HG03066 (cell line): Measurements from ENCODE around the gene RAB25.
A peak's percentile ranks its signal among the peaks of the same experiment; 100 is the strongest.
"Not testable (repeated sequence)": the region's sequence is repeated elsewhere in the genome, so short reads cannot be mapped to it uniquely, and the experiment has no call there.

Experiments used
- ATAC-seq: cut with Tn5 transposase; IDR thresholded peaks from one replicate; pipeline ENCODE4 v1.9.1; 2021; ENCODE audit warnings: low read depth; ENCODE audit not compliant: unreplicated experiment

Gene RAB25

DNA sequence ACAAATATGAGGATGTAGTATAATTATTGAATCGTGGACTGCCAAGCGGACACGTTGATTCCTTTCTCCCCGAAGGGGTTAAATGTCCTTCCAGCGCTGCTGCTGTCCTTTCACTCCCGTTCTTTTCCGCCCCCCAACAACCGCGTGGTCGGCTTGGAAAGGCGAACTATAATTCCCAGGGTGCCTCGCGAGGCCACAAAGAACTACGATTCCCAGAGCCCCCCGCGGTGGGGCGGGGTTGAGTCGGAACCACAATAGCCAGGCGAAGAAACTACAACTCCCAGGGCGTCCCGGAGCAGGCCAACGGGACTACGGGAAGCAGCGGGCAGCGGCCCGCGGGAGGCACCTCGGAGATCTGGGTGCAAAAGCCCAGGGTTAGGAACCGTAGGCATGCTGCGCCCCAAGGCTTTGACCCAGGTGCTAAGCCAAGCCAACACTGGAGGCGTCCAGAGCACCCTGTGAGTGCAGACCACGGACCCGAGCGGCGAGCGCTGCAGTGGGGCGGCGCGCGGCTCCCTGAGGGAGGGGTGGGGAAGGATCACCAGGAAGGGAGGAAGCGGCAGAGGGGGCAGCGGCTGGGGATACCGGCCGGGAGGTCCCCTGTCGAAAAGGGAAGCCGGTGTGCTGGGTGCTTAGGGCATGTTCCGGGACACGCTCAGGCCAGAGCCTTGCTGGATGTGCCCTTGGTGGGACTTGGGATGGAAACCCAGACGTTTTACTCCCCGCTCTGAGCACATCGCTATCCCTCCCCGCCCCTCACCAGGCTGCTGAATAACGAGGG lies 6.3 kb upstream of the RAB25 start, which contains the start of gene LAMTOR2:
LAMTOR2 (plus strand) TSS at position 283 of the 781 bp plus-strand sequence; CDS start at position 391, 108 bp downstream.
- peak; percentile 80 for ATAC-seq

DNA sequence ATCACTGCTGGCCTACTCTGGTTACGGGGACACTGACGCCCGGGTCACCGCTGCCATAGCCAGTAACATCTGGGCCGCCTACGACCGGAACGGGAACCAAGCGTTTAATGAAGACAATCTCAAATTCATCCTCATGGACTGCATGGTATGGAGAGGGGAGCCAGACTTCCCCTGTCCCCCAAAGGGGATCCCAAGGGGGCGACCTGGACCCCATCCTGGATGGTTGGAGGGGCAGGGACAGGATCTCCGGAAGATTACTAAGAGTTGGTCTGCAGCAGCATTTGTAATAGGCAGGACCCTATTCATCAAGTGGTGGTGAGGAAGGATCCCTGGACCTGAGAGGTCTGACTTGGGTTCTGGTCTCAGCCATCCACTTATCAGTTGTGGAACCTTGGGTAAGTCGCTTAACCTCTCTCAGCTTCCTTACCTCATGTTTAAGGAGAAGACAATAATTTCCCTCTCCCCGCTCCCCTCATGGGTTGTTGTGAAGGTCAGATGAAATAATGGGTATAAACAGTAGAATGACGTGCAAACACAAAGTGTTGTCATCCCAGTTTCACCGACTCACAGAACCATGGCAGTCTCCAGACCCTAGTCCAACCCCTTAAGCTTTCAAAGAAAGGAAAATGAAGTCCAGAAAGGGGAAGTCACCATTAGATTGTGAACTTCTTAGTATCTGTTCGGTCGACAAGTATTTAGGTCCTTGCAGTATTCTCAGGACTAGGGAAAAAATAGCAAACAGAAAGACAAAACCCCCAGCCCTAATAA lies 5.5 kb upstream of the RAB25 start:
- ATAC-seq: no peak

DNA sequence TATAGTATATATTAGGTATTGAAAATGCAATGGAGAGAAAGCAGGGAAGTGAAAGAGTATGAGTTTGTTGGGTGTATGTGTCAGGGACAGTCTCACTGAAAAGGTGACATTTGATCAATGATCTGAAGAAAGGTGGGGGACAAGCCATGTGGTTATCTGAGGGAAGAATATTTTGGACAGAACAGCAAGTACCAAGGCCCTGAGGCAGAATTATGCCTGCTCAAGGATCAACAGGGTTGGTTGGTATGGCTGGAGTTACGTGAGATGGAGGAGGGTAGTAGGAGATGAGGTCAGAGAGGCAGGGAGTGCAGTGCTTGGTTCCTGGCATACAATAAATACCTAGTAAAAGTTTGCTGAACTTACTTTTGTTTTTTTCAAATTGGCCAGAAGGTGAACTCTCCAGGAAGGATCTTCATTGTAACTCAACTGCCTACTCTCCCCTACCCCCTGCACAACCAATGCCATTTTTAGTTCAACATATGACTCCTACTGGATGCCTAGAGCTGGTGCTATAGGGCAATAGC lies 4.6 kb upstream of the RAB25 start:
- ATAC-seq: no peak

DNA sequence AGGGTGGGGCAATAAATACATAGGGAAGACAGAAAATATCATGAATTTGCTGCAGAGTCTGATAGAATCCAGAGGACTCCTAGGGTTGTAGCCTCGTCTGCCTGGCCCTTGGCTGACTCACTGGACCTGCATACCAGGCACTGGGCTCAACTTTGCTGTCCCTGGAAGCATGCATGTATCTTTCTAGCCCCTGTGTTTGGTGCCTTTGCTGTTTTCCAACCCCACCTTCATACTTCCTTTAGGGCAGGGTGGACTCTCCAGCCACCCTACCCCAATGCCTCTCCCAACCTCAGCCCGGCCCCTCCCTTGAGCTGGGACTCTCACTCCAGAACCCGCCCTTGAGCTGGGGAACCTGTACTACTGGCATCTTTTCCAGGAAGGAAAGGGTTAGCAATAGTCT lies 1.2 kb downstream of the RAB25 start:
- ATAC-seq: no peak

DNA sequence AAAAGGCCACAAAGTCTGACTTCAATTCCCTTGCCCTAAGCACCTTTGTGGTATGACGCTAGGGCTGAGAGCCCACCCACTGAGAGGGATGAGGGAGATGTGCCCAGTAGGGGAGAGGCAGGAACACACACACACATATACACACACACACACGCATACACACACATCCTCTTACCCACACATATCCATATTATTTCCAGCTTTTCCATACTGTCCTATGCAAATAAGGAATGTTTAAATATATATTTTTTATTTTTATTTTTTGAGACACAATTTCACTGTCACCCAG lies 3.0 kb downstream of the RAB25 start:
- no peak for ATAC-seq

DNA sequence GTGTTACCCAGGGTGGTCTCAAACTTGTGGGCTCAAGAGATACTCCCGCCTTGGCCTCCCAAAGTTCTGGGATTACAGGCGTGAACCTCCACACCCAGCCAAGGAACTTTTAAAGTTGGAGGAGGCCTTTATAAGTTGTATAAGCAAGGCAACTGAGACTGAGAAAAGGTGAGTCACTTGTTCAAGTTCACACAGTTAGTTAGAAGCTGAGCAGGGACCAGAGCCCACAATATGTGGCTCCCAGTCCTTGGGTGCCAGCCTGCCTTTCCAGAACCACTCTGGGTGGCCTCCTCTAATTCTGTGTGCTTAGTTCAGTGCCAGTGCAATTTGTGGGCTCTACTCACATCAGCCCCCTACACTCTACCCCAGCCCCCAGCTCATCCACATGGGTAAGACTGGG lies 3.7 kb downstream of the RAB25 start:
- no peak for ATAC-seq

DNA sequence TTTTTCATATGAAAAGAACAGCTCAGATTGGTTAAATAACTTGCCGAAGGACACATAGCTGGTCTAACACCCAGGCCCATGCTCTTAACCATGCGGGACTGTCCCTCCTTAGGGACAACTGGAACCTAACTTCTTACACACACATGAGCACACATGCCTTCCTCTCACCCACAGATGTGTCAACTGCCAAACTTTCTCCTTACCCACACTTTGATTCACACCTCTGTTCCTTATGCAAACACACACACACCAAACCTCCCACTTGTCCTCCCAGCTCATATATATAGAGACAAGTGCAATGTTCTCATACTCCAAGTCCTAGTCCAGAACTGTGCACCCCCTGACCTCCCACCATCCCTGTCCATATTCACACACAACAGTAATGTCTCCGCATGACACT lies 4.3 kb downstream of the RAB25 start:
- no peak for ATAC-seq

DNA sequence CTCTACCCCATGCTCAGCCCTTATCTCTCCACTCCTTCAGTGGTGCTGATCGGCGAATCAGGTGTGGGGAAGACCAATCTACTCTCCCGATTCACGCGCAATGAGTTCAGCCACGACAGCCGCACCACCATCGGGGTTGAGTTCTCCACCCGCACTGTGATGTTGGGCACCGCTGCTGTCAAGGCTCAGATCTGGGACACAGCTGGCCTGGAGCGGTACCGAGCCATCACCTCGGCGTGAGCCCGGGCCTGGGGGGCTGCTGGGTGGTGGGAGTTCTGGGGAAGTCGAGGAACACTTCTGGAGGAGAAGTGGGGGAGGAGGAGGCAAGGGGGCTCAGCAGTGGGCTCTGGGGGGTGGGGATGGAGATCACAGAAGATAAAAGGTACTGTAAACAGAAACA lies 4.9 kb downstream of the RAB25 start:
- no peak for ATAC-seq

DNA sequence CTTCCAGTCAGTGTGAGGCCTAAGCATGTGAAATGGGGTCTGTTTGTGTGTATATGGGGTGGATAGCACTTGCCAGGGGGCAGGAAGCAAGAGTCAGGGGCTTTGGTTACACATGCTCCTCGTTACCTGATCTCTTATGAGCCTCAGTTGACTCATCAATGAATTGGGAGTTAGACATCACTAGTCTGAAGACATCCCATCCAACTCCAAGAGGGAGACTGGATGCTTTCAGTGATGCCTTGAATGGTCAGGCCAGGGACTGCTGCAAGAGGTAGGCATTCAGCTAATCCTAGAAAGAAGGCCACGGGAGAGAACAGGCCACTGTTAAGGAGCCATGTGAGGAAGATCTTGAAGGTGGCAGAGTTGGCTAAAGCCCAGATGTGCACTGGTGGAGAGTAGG lies 6.3 kb downstream of the RAB25 start:
- no peak for ATAC-seq

DNA sequence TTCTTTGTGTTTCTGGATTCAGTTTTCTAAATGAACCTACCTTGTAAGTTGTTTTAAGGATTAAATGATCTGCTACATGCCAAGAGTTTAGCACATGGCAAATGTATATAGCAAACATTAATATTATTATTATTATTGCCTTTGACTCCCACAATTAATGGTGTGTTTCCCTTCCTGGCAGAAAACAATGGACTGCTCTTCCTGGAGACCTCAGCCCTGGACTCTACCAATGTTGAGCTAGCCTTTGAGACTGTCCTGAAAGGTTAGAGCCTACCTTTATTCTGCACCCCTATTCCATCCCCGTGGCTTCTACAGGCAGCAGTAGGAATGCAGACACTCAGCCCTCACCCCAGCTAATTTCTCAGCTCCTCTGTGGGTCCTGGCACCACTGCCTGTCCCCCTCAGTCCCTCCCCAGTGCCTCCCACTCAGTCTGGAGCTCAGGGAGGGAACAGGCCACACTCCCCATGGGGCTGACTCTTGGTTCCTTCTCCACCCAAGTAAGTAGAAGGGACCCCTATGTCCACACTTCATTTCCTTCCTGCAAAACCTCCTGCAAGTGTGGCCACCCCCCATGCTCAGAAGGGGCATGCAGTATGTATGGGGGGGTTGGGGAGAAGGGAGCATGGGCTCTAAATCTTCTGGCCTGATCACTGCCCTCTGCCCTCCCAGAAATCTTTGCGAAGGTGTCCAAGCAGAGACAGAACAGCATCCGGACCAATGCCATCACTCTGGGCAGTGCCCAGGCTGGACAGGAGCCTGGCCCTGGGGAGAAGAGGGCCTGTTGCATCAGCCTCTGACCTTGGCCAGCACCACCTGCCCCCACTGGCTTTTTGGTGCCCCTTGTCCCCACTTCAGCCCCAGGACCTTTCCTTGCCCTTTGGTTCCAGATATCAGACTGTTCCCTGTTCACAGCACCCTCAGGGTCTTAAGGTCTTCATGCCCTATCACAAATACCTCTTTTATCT lies 8.8 kb downstream of the RAB25 start:
- ATAC-seq: no peak

DNA sequence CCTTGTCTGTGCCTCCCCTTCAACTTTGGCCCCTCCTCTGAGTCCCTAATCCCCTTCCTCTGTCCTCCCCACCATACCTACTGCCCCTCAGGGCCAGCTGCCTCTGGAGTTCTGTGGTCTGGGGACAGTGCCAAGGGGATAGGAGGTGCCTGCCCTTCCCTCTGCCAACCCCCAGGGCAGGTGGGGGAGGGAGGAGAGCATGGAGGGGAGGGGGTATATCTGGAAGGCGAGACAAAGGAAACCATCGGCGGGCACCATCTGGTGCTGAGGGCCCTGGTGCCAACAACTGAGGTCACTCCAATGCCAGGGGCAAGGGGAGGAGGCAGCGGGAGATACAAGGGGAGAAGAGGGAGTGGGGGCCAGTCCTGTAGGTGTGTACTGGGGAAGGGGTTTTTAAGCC lies 9.6 kb downstream of the RAB25 start:
- ATAC-seq: no peak

DNA sequence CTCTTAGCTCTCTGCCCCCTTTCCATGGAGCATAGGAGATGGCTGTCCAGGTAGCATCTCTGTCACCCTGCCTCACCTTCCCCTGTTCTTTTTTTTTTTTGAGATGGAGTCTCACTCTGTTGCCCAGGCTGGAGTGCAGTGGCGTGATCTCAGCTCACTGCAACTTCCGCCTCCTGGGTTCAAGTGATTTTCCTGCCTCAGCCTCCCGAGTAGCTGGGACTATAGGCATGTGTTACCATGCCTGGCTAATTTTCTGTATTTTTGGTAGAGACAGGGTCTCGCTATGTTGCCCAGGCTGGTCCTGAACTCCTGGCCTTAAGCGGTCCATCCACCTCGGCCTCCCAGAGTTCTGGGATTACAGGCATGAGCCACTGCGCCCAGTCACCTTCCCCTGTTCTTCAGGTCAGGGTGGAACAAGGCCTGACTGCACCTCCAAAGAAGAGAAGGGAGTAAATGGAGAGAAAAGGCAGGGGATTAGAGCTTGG lies 10.4 kb downstream of the RAB25 start:
- not testable (repeated sequence) for ATAC-seq

DNA sequence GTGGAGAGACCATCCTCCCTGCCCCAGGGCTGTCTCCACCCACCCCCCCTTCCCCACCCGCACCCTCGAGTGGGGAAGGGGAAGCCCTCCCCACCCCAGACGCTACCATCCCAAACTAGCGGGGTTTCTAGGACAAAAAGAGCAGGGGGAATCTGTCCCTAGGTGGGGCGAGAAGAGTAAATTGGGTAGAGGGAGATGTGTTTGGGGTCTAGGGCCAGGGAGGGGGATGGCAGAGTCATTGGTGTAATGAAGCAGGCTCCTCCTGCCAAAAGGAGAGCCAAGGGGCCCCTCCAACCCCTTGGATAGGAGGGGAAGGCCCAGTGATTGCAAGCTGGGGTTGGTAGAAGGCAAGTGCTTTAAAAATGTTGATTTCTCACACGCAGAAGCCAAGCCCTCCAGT lies 11.3 kb downstream of the RAB25 start:
- ATAC-seq: no peak

DNA sequence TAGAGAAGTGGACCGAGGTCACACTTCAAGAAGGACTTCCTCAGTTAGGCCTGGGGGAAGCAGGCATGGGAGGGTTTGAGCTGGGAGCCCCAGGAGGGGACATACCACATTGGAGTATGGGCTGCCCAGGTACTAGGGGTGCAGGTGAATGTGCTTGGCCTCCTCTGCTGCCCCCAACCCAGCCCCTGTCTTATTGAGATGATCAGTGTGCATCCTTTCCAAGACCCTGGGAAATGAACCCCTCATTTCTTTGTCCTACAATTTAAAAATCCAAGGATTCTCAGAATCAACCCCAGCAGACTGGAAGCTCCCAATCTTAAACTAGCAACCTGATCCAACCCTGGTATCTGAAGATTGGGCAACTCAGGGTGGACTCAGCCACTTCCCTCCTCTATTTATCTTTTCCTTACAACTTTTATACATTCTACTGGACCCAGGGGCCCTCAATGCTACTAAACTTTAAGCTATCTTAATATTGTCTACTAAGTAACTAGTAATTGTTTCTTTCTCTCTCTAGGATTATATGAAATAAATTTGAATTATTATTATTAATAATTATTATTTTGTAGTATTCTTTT lies 12.2 kb downstream of the RAB25 start:
- ATAC-seq: no peak

DNA sequence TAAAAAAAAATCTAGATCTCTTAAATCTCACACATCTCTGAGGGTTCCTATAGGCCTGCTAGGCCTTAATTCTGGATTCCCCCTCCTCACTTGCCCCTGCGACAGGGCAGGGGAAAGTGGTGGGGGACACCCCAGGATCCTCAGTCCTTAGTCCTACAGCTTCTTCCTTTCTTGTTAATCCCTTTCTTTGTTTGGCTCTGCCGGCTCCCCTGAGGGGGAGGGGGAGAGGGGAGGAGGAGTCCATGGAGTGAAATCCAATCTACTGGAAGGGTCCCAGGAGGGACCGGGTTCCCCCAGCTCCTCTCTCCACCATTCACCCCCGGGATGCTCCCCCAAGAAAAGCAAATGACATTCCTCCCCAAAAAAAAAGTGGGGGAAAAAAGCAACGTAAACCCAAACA lies 12.8 kb downstream of the RAB25 start:
- no peak for ATAC-seq

DNA sequence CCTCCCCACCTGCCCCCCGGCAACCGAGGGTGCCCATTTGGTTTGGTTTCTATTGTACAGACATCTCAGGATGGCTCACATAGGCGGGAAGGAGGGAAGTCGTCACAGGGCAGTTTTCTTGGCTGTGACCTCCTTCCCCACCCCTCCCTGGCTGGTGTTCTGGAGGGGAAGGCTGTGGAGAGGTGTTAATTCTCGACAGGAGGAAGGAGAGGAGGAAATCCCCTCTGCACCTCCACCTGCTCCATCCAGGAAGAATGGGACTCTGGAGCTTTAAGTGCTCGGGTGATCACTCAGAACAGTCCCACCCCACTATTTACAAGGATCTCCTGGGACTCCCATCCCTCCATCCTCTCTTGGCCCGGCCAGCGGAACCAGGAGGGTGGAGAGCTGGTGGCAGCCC lies 13.7 kb downstream of the RAB25 start:
- ATAC-seq: no peak

DNA sequence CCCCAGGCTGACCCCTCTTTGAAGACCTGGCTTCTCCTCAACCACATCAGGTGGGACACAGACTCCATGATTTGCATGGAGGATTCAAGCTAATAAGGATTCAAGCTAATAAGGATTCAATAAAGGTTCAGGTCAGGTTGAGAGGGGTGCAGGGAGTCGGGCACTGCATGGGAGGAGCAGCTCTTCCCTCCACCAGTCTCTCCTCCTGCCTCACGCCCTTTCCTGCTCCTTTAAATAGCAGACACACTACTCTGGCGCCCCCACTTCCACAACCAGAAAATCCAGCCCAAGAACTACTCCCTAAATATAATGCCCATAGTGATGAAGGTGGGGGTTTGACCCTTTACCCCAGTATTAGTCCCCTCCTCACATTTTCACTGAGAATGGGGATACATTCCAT lies 14.2 kb downstream of the RAB25 start:
- ATAC-seq: no peak

DNA sequence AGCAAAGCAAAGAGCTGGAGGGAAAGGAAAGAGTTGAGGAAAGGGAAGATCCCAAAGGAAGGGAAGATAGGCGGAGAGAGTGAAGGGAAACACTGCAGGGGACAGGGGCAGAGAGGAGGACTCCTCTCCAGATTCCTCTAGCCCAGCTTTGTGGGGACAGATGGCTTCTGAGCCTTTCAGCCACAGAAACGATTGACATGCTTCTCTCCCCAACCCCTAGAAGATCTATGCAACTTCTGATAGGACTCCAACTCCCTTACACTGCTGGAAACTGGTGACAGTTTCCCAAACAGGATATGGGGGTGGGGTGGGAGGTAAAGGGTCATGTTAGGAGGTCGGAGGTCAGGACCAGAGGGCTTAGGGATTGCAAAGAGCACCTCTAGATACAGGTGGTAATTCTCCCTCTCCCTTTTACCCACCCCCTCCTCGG lies 14.8 kb downstream of the RAB25 start:
- no peak for ATAC-seq

DNA sequence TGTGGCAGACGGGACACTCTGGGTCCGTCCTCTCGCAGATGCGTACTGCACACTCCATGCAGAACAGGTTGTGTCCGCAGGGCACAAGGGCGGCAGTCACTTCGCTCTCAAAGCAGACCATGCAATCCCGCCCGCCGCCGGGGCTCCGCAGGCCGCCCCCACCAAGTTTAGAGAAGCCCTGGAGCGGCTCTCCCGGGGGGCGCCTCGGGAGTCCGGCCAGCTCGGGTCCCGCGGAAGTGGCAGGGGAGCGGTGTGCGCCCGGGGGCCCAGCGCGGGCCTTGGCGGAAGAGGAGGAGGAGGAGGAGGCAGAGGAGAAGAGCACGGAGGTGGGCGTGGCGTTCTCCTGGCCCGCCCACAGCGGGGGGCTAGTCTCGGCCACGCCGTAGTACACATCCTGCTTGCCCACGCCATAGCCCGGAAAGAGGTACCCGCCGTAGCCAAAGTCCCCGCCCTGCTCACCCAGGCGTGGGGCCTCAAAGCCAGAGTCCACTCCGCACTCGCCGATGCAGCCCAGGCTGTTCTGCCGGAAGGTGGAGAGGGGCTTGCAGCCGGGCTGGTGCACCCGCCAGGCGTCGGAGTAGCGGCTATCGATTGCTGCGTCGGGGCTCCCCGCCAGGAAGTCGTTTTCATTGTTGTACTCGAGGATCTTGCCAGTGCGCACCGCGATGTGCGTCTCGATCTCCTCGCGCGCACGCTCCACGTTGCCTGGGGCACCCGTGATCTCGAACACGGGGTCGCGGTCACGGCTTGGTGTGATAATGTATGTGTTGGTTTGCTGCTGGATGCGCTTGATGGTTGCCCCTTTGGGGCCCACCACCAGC lies 15.9 kb downstream of the RAB25 start:
- ATAC-seq: peak; percentile 78

DNA sequence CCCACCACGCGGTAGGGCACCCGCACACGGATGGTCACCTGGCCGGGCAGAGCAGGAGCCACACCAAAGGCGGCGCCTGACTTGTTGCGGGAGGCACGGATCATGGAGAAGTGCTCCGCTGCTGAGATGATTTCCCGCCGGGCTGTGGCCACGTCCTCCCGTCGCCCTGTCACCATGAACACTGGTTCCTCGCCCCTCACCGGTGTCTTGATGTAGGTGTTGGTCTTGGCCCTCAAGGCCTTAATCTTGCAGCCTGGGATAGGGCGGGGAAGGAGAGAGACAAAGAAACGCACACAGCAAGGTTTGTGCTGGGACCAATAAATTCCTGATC lies 16.4 kb downstream of the RAB25 start:
- no peak for ATAC-seq
